GM12878 (cell line): ENCODE data around the gene VAC14. TPM values are rescaled to one million over a fixed set of nuclear protein-coding genes. Genes with fewer than 3 reads are reported as not detected.

Experiments used
- ATAC-seq: fragments of 200-7000 bp; cut with Tn5 transposase; 3 replicates; pipeline ENCODE4 v1.9.1; 2020; ENCODE audit warnings: mild to moderate bottlenecking, moderate library complexity
- BruUV-seq: library from RNA; stranded (reverse); fragments of 400-500 nt; replicated peaks from 2 replicates; lab custom pipeline; 2021; lab: Mats Ljungman, UMichigan
- CTCF ChIA-PET: fragments of 300-600 bp; sonication (Branson Sonifier 250); formaldehyde crosslinking; extraction: SDS; loops from one replicate; lab custom pipeline; 2021; ENCODE audit warnings: inconsistent platforms; lab: Yijun Ruan, JAX
- POLR2A ChIA-PET: fragments of 350-600 bp; formaldehyde crosslinking; extraction: SDS; loops from one replicate; lab custom pipeline; 2021; ENCODE audit warnings: inconsistent platforms; lab: Charles Lee
- RAD21 ChIA-PET: fragments of 300-600 bp; sonication (Branson Sonifier 250); formaldehyde crosslinking; loops from one replicate; lab custom pipeline; 2023; ENCODE audit warnings: antibody characterized with exemption; ENCODE audit not compliant: unreplicated experiment; lab: Charles Lee
- SMC1A ChIA-PET: fragments of 300-600 bp; sonication (Branson Sonifier 250); formaldehyde crosslinking; loops from one replicate; lab custom pipeline; 2023; ENCODE audit not compliant: unreplicated experiment, uncharacterized antibody; lab: Charles Lee
- DNase-seq: peaks from one replicate; pipeline ENCODE4 v3.0.0-alpha.2; 2011; ENCODE audit warnings: low read depth, low spot score
- FAIRE-seq: peaks from 3 replicates; lab custom pipeline; 2011; peaks lifted over from hg19 to GRCh38; lab: Jason Lieb, UNC
- H2AFZ ChIP-seq: 2 replicates; pipeline ENCODE4 v1.6.0; 2011; ENCODE audit warnings: low read depth, low read length, control low read depth; ENCODE audit not compliant: control insufficient read depth
- H3K27ac ChIP-seq: 2 replicates; pipeline ENCODE4 v1.5.1; 2011; ENCODE audit warnings: control low read depth; ENCODE audit not compliant: control insufficient read depth, insufficient read depth
- H3K27me3 ChIP-seq, 2 experiments: replicated peaks in 1 of 2; 2 replicates each; pipeline versions ENCODE4 v1.6.0 to v1.6.1; 2011; ENCODE audit warnings: low read length in 1 of 2; ENCODE audit not compliant: control insufficient read depth in 2 of 2, insufficient read depth in 2 of 2
- H3K36me3 ChIP-seq, 2 experiments: 2 replicates each; pipeline ENCODE4 v1.5.1; 2011; ENCODE audit warnings: low read length in 1 of 2; ENCODE audit not compliant: control insufficient read depth in 2 of 2, insufficient read depth in 2 of 2
- H3K4me1 ChIP-seq: 2 replicates; pipeline ENCODE4 v1.6.1; 2011; ENCODE audit warnings: mild to moderate bottlenecking, low read length, moderate library complexity, mixed read lengths; ENCODE audit not compliant: control insufficient read depth, insufficient read depth
- H3K4me2 ChIP-seq: 2 replicates; pipeline ENCODE4 v1.6.0; 2011; ENCODE audit warnings: control low read depth; ENCODE audit not compliant: control insufficient read depth, insufficient read depth
- H3K4me3 ChIP-seq: fragments of 200-600 bp; sonication (generic); 2 replicates; pipeline ENCODE4 v1.5.1; 2016
- H3K79me2 ChIP-seq: 2 replicates; pipeline ENCODE4 v1.6.0; 2011; ENCODE audit warnings: low read length; ENCODE audit not compliant: control insufficient read depth, insufficient read depth
- H3K9ac ChIP-seq: 2 replicates; pipeline ENCODE4 v1.8.0; 2011; ENCODE audit warnings: low read length, control low read depth, mixed read lengths; ENCODE audit not compliant: control insufficient read depth, insufficient read depth
- H3K9me3 ChIP-seq: replicated peaks from 3 replicates; pipeline ENCODE4 v1.5.1; 2011; ENCODE audit warnings: mild to moderate bottlenecking, low read length; ENCODE audit not compliant: control insufficient read depth, insufficient read depth
- H4K20me1 ChIP-seq: 2 replicates; pipeline ENCODE4 v1.6.0; 2011; ENCODE audit not compliant: control insufficient read depth, insufficient read depth
- CREB1 ChIP-seq: IDR thresholded peaks from 2 replicates; pipeline ENCODE4 v1.6.1; 2012; ENCODE audit warnings: low read depth, mild to moderate bottlenecking, inconsistent platforms
- NR2C2 ChIP-seq: IDR thresholded peaks from 2 replicates; pipeline ENCODE4 v1.6.1; 2011; ENCODE audit warnings: borderline replicate concordance, low read depth; ENCODE audit not compliant: control insufficient read depth, insufficient read length
- POLR2AphosphoS2 ChIP-seq: IDR thresholded peaks from 2 replicates; pipeline ENCODE4 v1.6.1; 2011; ENCODE audit warnings: low read depth, mild to moderate bottlenecking, low read length, improper control_type of control experiment, moderate library complexity
- RBBP5 ChIP-seq: fragments of 200-600 bp; sonication (generic); conservative IDR thresholded peaks from 2 replicates; pipeline ENCODE4 v1.6.1; 2016
- SREBF2 ChIP-seq: IDR thresholded peaks from 2 replicates; pipeline ENCODE4 v1.6.1; 2012; ENCODE audit warnings: mild to moderate bottlenecking, low read length
- TAF1 ChIP-seq: IDR thresholded peaks from 2 replicates; pipeline ENCODE4 v1.6.1; 2011; ENCODE audit warnings: mild to moderate bottlenecking, low read depth, low read length, borderline replicate concordance
- ZBED1 ChIP-seq: IDR thresholded peaks from 2 replicates; pipeline ENCODE4 v1.6.1; 2016; ENCODE audit warnings: borderline replicate concordance
- ZNF592 ChIP-seq: fragments of 450-650 bp; IDR thresholded peaks from 2 replicates; pipeline ENCODE4 v1.6.1; 2017; ENCODE audit warnings: mild to moderate bottlenecking, moderate library complexity
- WGBS: methylation state at CpG from one replicate; pipeline ENCODE4 v1.1.6; 2016; ENCODE audit warnings: low lambda C conversion rate; ENCODE audit not compliant: insufficient replicate concordance, insufficient coverage; ENCODE audit errors: missing lambda C conversion rate; 5-methylcytosine and 5-hydroxymethylcytosine counted together
- in situ Hi-C: fragments of 300-500 bp; cut with MboI; formaldehyde crosslinking; loops from 9 replicates; pipeline ENCODE4 v1.14.3; 2018; ENCODE audit warnings: mixed read lengths
- intact Hi-C: fragments of 100-400 bp; cut with micrococcal nuclease; formaldehyde crosslinking; loops from one replicate; pipeline ENCODE4 v1.14.2; 2022; ENCODE audit not compliant: unreplicated experiment
- polyA plus RNA-seq, 11 experiments: library from polyadenylated mRNA; depleted of rRNA in 4 of 11; unstranded in 6 of 11; stranded (reverse) in 5 of 11; fragments of >200 nt; fragmentation: Nextera tagmentation in 4 of 11; fragmentation: Illumina TruSeq in 1 of 11; extraction: Ambion mirVana in 4 of 11; extraction: Trizol in 1 of 11; gene quantifications; 1 replicate in 1 of 11; 2 replicates in 10 of 11; pipeline versions ENCODE4 v1.2.1 to v1.2.3, GENCODE V29; 2011 to 2016; ENCODE audit warnings: inconsistent platforms in 2 of 11, missing spikeins in 2 of 11, low read depth in 1 of 11
- total RNA-seq, 4 experiments: library from RNA; depleted of rRNA in 3 of 4; stranded (reverse); fragments of >200 nt in 3 of 4; fragmentation: Illumina TruSeq in 1 of 4; extraction: Trizol in 1 of 4; gene quantifications; 2 replicates each; pipeline versions ENCODE4 v1.2.1 to v1.2.3, GENCODE V29; 2013 to 2021

VAC14 gene
- total and polyA plus RNA-seq, 10 of the 15 experiments (the other 5 are each of a cell fraction or from before 2014, with no cell fraction given) = 1.3 to 45.5 (median 25.5) TPM

- no peak for FAIRE-seq
- intact Hi-C loops (no loop called here), in situ Hi-C loops (no loop called here)
- Histone ChIP-seq H3K4me2 (no peak overlapping the region), H4K20me1 (no peaks in the 10 kb centered on the region), H3K27ac (no peak overlapping the region), H3K79me2 (no peaks in the 10 kb centered on the region), H3K36me3 (peaks cover 0 to 2% of the 10 kb centered on the region in 2 experiments; a peak in 2 of 4 replicates), H2AFZ (no peak overlapping the region), H3K9ac (no peak overlapping the region), H3K27me3 (no peaks in the 10 kb centered on the region), H3K4me1 (no peaks in the 10 kb centered on the region), H3K4me3 (no peak overlapping the region), H3K9me3 (no peaks in the 10 kb centered on the region)
- RAD21 ChIA-PET = no interaction called here
- DNase-seq = no peak
- TF ChIP-seq SREBF2 (no peak), CREB1 (no peak), POLR2AphosphoS2 (no peak), ZNF592 (no peak), NR2C2 (no peak), TAF1 (no peak), ZBED1 (no peak), RBBP5 (no peak)
- POLR2A ChIA-PET = no interaction called here
- WGBS = 91% methylated on average over 14 of the region's 14 CpGs
- no TSS peak for BruUV-seq
- no peak for ATAC-seq
- SMC1A ChIA-PET = no interaction called here
- CTCF ChIA-PET = no interaction called here
Observed at GRCh38 chr16:70692130-70692872, 108.7 kb downstream of the VAC14 start.
